ENCODE data around the gene ADAMTS3. TPM values are rescaled to one million over a fixed set of nuclear protein-coding genes. Genes with fewer than 3 reads are reported as not detected.

The ADAMTS3 gene
- total and polyA plus RNA-seq, 2 of the 13 experiments (the other 11 are each of a cell fraction or from before 2014, with no cell fraction given), result not detected

DNA sequence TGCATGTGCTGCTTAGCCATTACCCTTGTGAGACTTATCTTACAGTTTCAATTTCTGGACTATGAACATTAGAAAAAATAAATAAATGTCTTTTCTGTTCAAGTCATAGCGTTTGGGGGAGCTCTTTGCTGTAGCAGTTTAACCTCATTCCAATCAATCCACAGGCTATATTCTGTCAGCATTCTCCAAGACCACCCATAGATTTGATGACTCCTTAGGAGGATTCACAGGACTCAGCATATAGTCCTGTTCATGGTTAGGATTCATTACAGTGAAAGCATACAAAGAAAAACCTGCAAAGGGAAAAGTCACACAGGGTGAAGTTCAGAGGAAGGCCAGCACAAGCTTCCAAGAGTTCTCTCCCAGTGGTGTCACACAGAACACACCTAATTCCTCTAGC lies 180.5 kb downstream of the ADAMTS3 start (continued):
- TF ChIP-seq AGO1 (IDR thresholded peaks at IDR 0.05; ENCODE audit: low read depth, low read length, poor library complexity, severe bottlenecking) (no peak), SMAD1 (CRISPR knock-in tag; IDR thresholded peaks at IDR 0.05; ENCODE audit: borderline replicate concordance, low read depth) (no peak)

DNA sequence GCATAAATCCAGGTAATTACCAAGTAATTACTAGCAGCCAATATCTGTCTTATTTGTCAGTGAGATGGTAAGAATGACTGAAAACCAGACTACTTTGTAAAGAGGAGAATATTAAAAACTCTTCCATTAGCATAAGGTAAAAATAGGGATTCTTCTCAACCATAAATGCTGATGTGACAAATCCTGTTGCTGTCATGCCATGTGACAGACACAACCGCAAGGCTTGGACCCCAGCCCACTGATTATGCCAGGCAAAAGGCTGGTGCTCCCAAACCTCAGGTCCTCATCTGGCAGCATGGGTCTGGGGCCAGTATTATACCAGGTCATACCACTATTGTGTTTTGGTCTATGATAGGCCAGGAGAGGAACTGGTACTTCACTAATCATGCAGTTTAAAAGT lies 181.1 kb downstream of the ADAMTS3 start:
- H3K27me3 ChIP-seq (ENCODE audit: control insufficient read depth in 1 of 2, insufficient read depth in 2 of 2, low read length in 2 of 2), result no peaks in the 10 kb centered on the region
- H3K9ac ChIP-seq (ENCODE audit: insufficient read depth, low read depth, low read length), result no peak overlapping the region
- no peaks in the 10 kb centered on the region for H3K79me2 ChIP-seq (ENCODE audit: insufficient read depth, low read length)
- in situ Hi-C loops (cut with HindIII; ENCODE audit: extremely low pct_ligation_motif_present, low pct_unique_long_range_greater_than_20kb), result no loop called here
- no peak overlapping the region for H3K27ac ChIP-seq (ENCODE audit: extremely low read length, insufficient read depth, low read length)
- ATAC-seq (no peak), DNase-seq (ENCODE audit: low spot score) (no peak), FAIRE-seq (no peak)
- WGBS (ENCODE audit: low lambda C conversion rate), result 0% methylated on average over 1 of the region's 1 CpG
- no peak overlapping the region for H3K4me3 ChIP-seq (replicated peaks in 1 of 3; ENCODE audit: insufficient read depth in 1 of 3, low read depth in 2 of 3, low read length in 3 of 3)
- TF ChIP-seq, protein P1, sequence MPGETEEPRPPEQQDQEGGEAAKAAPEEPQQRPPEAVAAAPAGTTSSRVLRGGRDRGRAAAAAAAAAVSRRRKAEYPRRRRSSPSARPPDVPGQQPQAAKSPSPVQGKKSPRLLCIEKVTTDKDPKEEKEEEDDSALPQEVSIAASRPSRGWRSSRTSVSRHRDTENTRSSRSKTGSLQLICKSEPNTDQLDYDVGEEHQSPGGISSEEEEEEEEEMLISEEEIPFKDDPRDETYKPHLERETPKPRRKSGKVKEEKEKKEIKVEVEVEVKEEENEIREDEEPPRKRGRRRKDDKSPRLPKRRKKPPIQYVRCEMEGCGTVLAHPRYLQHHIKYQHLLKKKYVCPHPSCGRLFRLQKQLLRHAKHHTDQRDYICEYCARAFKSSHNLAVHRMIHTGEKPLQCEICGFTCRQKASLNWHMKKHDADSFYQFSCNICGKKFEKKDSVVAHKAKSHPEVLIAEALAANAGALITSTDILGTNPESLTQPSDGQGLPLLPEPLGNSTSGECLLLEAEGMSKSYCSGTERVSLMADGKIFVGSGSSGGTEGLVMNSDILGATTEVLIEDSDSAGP (CRISPR knock-in tag; IDR thresholded peaks at IDR 0.05; ENCODE audit: borderline replicate concordance), result no peak
- TF ChIP-seq MAFK (conservative IDR thresholded peaks at IDR 0.05 in 1 of 2, IDR thresholded peaks at IDR 0.05 in 1 of 2; ENCODE audit: low read length in 2 of 2) (peak; percentile 88 to 94), MAFF (IDR thresholded peaks at IDR 0.05; ENCODE audit: low read depth, low read length) (peak; percentile 94)
- TF ChIP-seq, protein P2, sequence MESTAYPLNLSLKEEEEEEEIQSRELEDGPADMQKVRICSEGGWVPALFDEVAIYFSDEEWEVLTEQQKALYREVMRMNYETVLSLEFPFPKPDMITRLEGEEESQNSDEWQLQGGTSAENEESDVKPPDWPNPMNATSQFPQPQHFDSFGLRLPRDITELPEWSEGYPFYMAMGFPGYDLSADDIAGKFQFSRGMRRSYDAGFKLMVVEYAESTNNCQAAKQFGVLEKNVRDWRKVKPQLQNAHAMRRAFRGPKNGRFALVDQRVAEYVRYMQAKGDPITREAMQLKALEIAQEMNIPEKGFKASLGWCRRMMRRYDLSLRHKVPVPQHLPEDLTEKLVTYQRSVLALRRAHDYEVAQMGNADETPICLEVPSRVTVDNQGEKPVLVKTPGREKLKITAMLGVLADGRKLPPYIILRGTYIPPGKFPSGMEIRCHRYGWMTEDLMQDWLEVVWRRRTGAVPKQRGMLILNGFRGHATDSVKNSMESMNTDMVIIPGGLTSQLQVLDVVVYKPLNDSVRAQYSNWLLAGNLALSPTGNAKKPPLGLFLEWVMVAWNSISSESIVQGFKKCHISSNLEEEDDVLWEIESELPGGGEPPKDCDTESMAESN (CRISPR knock-in tag; conservative IDR thresholded peaks at IDR 0.05), result no peak
- H3K4me2 ChIP-seq (ENCODE audit: low read depth, low read length), result no peak overlapping the region
- CTCF ChIA-PET (ENCODE audit: low intra/inter-chr PET ratio, low total read pairs), result no interaction called here
- H3K9me3 ChIP-seq (ENCODE audit: low read length), result no peaks in the 10 kb centered on the region
- no peak overlapping the region for H2AFZ ChIP-seq (ENCODE audit: low read length)
- intact Hi-C loops (cut with micrococcal nuclease; ENCODE audit: unreplicated experiment), result no loop called here
- no TSS peak for BruUV-seq (replicated peaks)
- POLR2A ChIA-PET, result no interaction called here
- H3K4me1 ChIP-seq (ENCODE audit: insufficient read depth, low read length), result no peaks in the 10 kb centered on the region
- no peaks in the 10 kb centered on the region for H4K20me1 ChIP-seq (ENCODE audit: insufficient read depth, low read length)
- no peaks in the 10 kb centered on the region for H3K36me3 ChIP-seq (replicated peaks in 1 of 2; ENCODE audit: control insufficient read depth in 1 of 2, insufficient read depth in 2 of 2, low read length in 2 of 2)

Measured in HepG2 (cell line).